Gastrocnemius medialis (tissue), 4 donors: Measurements from ENCODE around the gene OR5B12. TPM values are rescaled to one million over a fixed set of nuclear protein-coding genes. Genes with fewer than 3 reads are reported as not detected.

Experiments
- ATAC-seq, 2 donors: fragments of 150-250 bp; one replicate each; pipeline ENCODE4 v1.9.1; 2016
- DNase-seq, 2 donors: peaks; one replicate each; pipeline ENCODE4 v3.0.0-alpha.2; 2019
- H3K27ac ChIP-seq, 4 donors: fragments of 200-600 bp; sonication (generic); 1 replicate in 1 of 4; 2 replicates in 3 of 4; pipeline ENCODE4 v1.5.1; 2016 to 2018; ENCODE audit warnings: mild to moderate bottlenecking in 2 of 4, moderate library complexity in 1 of 4
- H3K27me3 ChIP-seq, 3 donors: fragments of 200-600 bp; sonication (generic) in 2 of 3; 1 replicate in 1 of 3; 2 replicates in 2 of 3; pipeline versions ENCODE4 v1.5.1 to v1.6.0; 2016 to 2019; ENCODE audit warnings: mild to moderate bottlenecking in 1 of 3, moderate library complexity in 1 of 3
- H3K36me3 ChIP-seq, 2 donors: fragments of 200-600 bp; sonication (generic) in 1 of 2; one replicate each; pipeline ENCODE4 v1.5.1; 2017 to 2018
- H3K4me1 ChIP-seq, 2 donors: fragments of 200-600 bp; sonication (generic) in 1 of 2; one replicate each; pipeline ENCODE4 v1.5.1; 2016 to 2017; ENCODE audit warnings: mild to moderate bottlenecking in 2 of 2
- H3K4me3 ChIP-seq, 4 donors: fragments of 200-600 bp; sonication (generic) in 3 of 4; 1 replicate in 1 of 4; 2 replicates in 3 of 4; pipeline ENCODE4 v1.5.1; 2016 to 2019; ENCODE audit warnings: mild to moderate bottlenecking in 2 of 4
- H3K9me3 ChIP-seq, 3 donors: fragments of 200-600 bp; sonication (generic) in 2 of 3; 1 replicate in 1 of 3; 2 replicates in 2 of 3; pipeline ENCODE4 v1.5.1; 2016 to 2019
- POLR2A ChIP-seq, 2 donors: fragments of 450-650 bp; IDR thresholded peaks; one replicate each; pipeline ENCODE4 v1.6.1; 2017; ENCODE audit warnings: antibody characterized with exemption in 2 of 2, mild to moderate bottlenecking in 2 of 2, moderate library complexity in 2 of 2
- in situ Hi-C, 4 donors: fragments of 200-750 bp; cut with MboI; loops; one replicate each; pipeline versions ENCODE4 v1.15.0 to v1.8.0; 2017; ENCODE audit warnings: low sequenced_read_pairs in 4 of 4
- intact Hi-C: fragments of 100-400 bp; cut with DNase I; formaldehyde crosslinking; loops from one replicate; pipeline ENCODE4 v1.15.1; 2023; ENCODE audit warnings: low total_unique reads
- total RNA-seq, 4 donors: library from RNA; depleted of rRNA; stranded (reverse); fragments of >200 nt; gene quantifications; one replicate each; pipeline versions ENCODE4 v1.1.0 to v1.2.3, GENCODE V29; 2016
- TF ChIP-seq, protein P1 (sequence below), 5 experiments: fragments of 450-650 bp in 3 of 5; fragments of 200-600 bp in 2 of 5; sonication (generic) in 2 of 5; IDR thresholded peaks in 4 of 5; conservative IDR thresholded peaks in 1 of 5; 1 replicate in 4 of 5; 2 replicates in 1 of 5; pipeline ENCODE4 v1.5.1; 2016 to 2019; ENCODE audit warnings: antibody characterized with exemption in 5 of 5, mild to moderate bottlenecking in 3 of 5, moderate library complexity in 3 of 5

OR5B12 gene
- total RNA-seq, 4 donors from 2014 or later: not detected

DNA sequence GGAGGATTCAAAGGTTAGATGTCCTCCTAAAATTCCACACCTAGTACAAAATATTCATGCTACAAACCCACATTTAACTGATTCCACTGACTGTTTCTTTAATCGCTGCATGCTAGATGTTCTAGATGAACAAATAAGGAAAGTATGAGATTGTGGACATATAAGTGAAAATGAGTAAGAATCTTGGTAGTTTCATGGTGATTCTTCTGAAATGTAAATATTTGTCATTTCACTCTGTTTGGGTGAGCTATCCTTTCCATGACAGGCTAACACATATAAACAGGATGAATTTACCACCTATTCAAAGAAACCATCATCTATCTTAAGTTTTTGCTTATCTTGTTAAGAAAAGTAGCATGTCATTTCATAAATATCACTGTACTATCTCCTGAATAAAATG is 50.2 kb downstream of the OR5B12 start:
- no peak for ATAC-seq

DNA sequence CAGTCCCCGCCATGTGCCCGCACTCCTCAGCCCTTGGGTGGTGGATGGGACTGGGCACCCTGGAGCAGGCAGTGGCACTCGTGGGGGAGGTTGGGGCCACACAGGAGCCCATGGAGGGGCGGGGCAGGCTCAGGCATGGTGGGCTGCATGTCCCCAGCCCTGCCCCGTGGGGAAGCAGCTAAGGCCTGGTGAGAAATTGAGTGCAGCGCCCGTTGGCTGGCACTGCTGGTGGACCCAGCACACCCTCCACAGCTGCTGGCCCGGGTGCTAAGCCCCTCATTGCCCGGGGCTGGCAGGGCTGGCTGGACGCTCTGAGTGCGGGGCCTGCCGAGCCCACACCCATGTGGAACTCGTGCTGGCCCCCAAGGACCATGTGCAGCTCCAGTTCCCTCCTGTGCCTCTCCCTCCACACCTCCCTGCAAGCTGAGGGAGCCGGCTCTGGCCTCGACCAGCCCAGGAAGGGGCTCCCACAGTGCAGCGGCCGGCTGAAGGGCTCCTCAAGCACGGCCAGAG is 51.4 kb downstream of the OR5B12 start:
- intact Hi-C loops (no loop called here), in situ Hi-C loops (no loop called here)
- H3K27me3 ChIP-seq: no peaks in the 10 kb centered on the region
- no peaks in the 10 kb centered on the region for H3K4me1 ChIP-seq
- no peak overlapping the region for H3K27ac ChIP-seq
- no peak overlapping the region for H3K4me3 ChIP-seq
- ATAC-seq (no peak), DNase-seq (no peak)
- peaks cover 0 to 2% (median 0%) of the 10 kb centered on the region in 3 donors for H3K9me3 ChIP-seq
- H3K36me3 ChIP-seq: no peaks in the 10 kb centered on the region
- TF ChIP-seq, protein P1, sequence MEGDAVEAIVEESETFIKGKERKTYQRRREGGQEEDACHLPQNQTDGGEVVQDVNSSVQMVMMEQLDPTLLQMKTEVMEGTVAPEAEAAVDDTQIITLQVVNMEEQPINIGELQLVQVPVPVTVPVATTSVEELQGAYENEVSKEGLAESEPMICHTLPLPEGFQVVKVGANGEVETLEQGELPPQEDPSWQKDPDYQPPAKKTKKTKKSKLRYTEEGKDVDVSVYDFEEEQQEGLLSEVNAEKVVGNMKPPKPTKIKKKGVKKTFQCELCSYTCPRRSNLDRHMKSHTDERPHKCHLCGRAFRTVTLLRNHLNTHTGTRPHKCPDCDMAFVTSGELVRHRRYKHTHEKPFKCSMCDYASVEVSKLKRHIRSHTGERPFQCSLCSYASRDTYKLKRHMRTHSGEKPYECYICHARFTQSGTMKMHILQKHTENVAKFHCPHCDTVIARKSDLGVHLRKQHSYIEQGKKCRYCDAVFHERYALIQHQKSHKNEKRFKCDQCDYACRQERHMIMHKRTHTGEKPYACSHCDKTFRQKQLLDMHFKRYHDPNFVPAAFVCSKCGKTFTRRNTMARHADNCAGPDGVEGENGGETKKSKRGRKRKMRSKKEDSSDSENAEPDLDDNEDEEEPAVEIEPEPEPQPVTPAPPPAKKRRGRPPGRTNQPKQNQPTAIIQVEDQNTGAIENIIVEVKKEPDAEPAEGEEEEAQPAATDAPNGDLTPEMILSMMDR (IDR thresholded peaks at IDR 0.05 in 4 of 5, conservative IDR thresholded peaks at IDR 0.05 in 1 of 5): no peak
- no peak for TF ChIP-seq POLR2A (IDR thresholded peaks at IDR 0.05)

More for the DNA sequence above, 50.2 kb downstream of the OR5B12 start:
- TF ChIP-seq, protein P1 (IDR thresholded peaks at IDR 0.05 in 4 of 5, conservative IDR thresholded peaks at IDR 0.05 in 1 of 5): no peak
- TF ChIP-seq POLR2A (IDR thresholded peaks at IDR 0.05): no peak
- H3K9me3 ChIP-seq: peaks cover 0 to 2% (median 0%) of the 10 kb centered on the region in 3 donors
- no peak overlapping the region for H3K4me3 ChIP-seq
- H3K27ac ChIP-seq: no peak overlapping the region
- intact Hi-C loops (no loop called here), in situ Hi-C loops (no loop called here)
- no peaks in the 10 kb centered on the region for H3K4me1 ChIP-seq
- H3K27me3 ChIP-seq: no peaks in the 10 kb centered on the region
- DNase-seq: no peak
- H3K36me3 ChIP-seq: no peaks in the 10 kb centered on the region

Other genes starting within 250 kb of the OR5B12 start
- gene OR1S2, start 238.1 kb downstream of the OR5B12 start, total RNA-seq: not detected
- not detected for gene OR1S1, start 229.5 kb downstream of the OR5B12 start, total RNA-seq
- gene OR10Q1, start 213.3 kb downstream of the OR5B12 start, total RNA-seq: not detected
- gene OR10W1, start 174.0 kb downstream of the OR5B12 start, total RNA-seq: under 1 TPM in 1 of 4 donors, not detected in 3; 0.31 TPM
- gene OR5B17, start 83.2 kb downstream of the OR5B12 start, total RNA-seq: not detected
- not detected for gene OR5B3, start 35.4 kb downstream of the OR5B12 start, total RNA-seq
- gene OR5B2, start 14.1 kb downstream of the OR5B12 start, total RNA-seq: not detected
- not detected for gene OR5B21, start 65.9 kb upstream of the OR5B12 start, total RNA-seq
- gene LPXN, start 133.6 kb upstream of the OR5B12 start, total RNA-seq: 1 to 10 TPM; 1.0 to 2.2 (median 1.9) TPM
- 10 to 100 TPM; 59.0 to 94.7 (median 90.6) TPM for gene ZFP91, start 136.8 kb upstream of the OR5B12 start, total RNA-seq
- 1 to 10 TPM; 3.2 to 8.5 (median 4.0) TPM for gene CNTF, start 180.4 kb upstream of the OR5B12 start, total RNA-seq